Measurements from ENCODE around the gene AFF2.

AFF2 gene

GRCh38 chrX:148459343-148459742, 41.1 kb upstream of the AFF2 start:
- TF ChIP-seq ARNTL (CRISPR knock-in tag; IDR thresholded peaks at IDR 0.05; ENCODE audit: borderline replicate concordance, low read depth) (no peak), ISL1 (CRISPR knock-in tag; IDR thresholded peaks at IDR 0.05) (no peak), CSRNP3 (CRISPR knock-in tag; IDR thresholded peaks at IDR 0.05) (no peak), GLIS3 (CRISPR knock-in tag; IDR thresholded peaks at IDR 0.05) (no peak), ZNF565 (CRISPR knock-in tag; conservative IDR thresholded peaks at IDR 0.05; ENCODE audit: low read depth) (no peak), OSR1 (CRISPR knock-in tag; IDR thresholded peaks at IDR 0.05) (no peak)
- ATAC-seq: no peak

GRCh38 chrX:148466292-148466691, 34.1 kb upstream of the AFF2 start:
- TF ChIP-seq ISL1 (CRISPR knock-in tag; IDR thresholded peaks at IDR 0.05): no peak
- no peak for TF ChIP-seq ZFP3 (CRISPR knock-in tag; IDR thresholded peaks at IDR 0.05)
- no peak for TF ChIP-seq ZNF70 (CRISPR knock-in tag; IDR thresholded peaks at IDR 0.05)
- no peak for TF ChIP-seq ZNF8 (CRISPR knock-in tag; IDR thresholded peaks at IDR 0.05)
- no peak for TF ChIP-seq POU6F1 (CRISPR knock-in tag; IDR thresholded peaks at IDR 0.05; ENCODE audit: borderline replicate concordance, low read depth)
- no peak for TF ChIP-seq ARNTL (CRISPR knock-in tag; IDR thresholded peaks at IDR 0.05; ENCODE audit: borderline replicate concordance, low read depth)
- no peak for TF ChIP-seq TSHZ2 (CRISPR knock-in tag; IDR thresholded peaks at IDR 0.05)
- ATAC-seq: no peak

GRCh38 chrX:148470324-148470723, 30.1 kb upstream of the AFF2 start:
- no peak for ATAC-seq

GRCh38 chrX:148474030-148474429, 26.4 kb upstream of the AFF2 start:
- ATAC-seq: no peak
- TF ChIP-seq ZNF70 (CRISPR knock-in tag; IDR thresholded peaks at IDR 0.05) (no peak), ZNF565 (CRISPR knock-in tag; conservative IDR thresholded peaks at IDR 0.05; ENCODE audit: low read depth) (no peak), GLIS3 (CRISPR knock-in tag; IDR thresholded peaks at IDR 0.05) (no peak), ISL1 (CRISPR knock-in tag; IDR thresholded peaks at IDR 0.05) (no peak)

More at GRCh38 chrX:148470324-148470723, 30.1 kb upstream of the AFF2 start:
- TF ChIP-seq ISL1 (CRISPR knock-in tag; IDR thresholded peaks at IDR 0.05) (no peak), ZC3H10 (CRISPR knock-in tag; IDR thresholded peaks at IDR 0.05) (no peak), ESRRG (CRISPR knock-in tag; IDR thresholded peaks at IDR 0.05) (no peak), ARNTL (CRISPR knock-in tag; IDR thresholded peaks at IDR 0.05; ENCODE audit: borderline replicate concordance, low read depth) (no peak), ZFP3 (CRISPR knock-in tag; IDR thresholded peaks at IDR 0.05) (no peak), OSR1 (CRISPR knock-in tag; IDR thresholded peaks at IDR 0.05) (no peak), CSDC2 (CRISPR knock-in tag; IDR thresholded peaks at IDR 0.05) (no peak), RARB (CRISPR knock-in tag; IDR thresholded peaks at IDR 0.05) (no peak), TOX (CRISPR knock-in tag; IDR thresholded peaks at IDR 0.05; ENCODE audit: borderline replicate concordance) (no peak), ZNF565 (CRISPR knock-in tag; conservative IDR thresholded peaks at IDR 0.05; ENCODE audit: low read depth) (no peak), BACH2 (CRISPR knock-in tag; IDR thresholded peaks at IDR 0.05; ENCODE audit: borderline replicate concordance) (no peak), CREB5 (CRISPR knock-in tag; IDR thresholded peaks at IDR 0.05; ENCODE audit: low read depth) (no peak), GLIS3 (CRISPR knock-in tag; IDR thresholded peaks at IDR 0.05) (no peak), SNAI2 (CRISPR knock-in tag; IDR thresholded peaks at IDR 0.05) (no peak), ZNF8 (CRISPR knock-in tag; IDR thresholded peaks at IDR 0.05) (no peak)

GRCh38 chrX:148492057-148492456, 8.4 kb upstream of the AFF2 start:
- ATAC-seq: no peak
- TF ChIP-seq ISL1 (CRISPR knock-in tag; IDR thresholded peaks at IDR 0.05) (no peak), BACH2 (CRISPR knock-in tag; IDR thresholded peaks at IDR 0.05; ENCODE audit: borderline replicate concordance) (no peak), ZFP30 (CRISPR knock-in tag; IDR thresholded peaks at IDR 0.05) (no peak), ZNF8 (CRISPR knock-in tag; IDR thresholded peaks at IDR 0.05) (no peak), ZNF565 (CRISPR knock-in tag; conservative IDR thresholded peaks at IDR 0.05; ENCODE audit: low read depth) (no peak), ZNF70 (CRISPR knock-in tag; IDR thresholded peaks at IDR 0.05) (no peak), ARNTL (CRISPR knock-in tag; IDR thresholded peaks at IDR 0.05; ENCODE audit: borderline replicate concordance, low read depth) (no peak), GLIS3 (CRISPR knock-in tag; IDR thresholded peaks at IDR 0.05) (no peak), CREB5 (CRISPR knock-in tag; IDR thresholded peaks at IDR 0.05; ENCODE audit: low read depth) (no peak), OSR1 (CRISPR knock-in tag; IDR thresholded peaks at IDR 0.05) (no peak), ZFP3 (CRISPR knock-in tag; IDR thresholded peaks at IDR 0.05) (no peak), ZC3H10 (CRISPR knock-in tag; IDR thresholded peaks at IDR 0.05) (no peak), CSRNP3 (CRISPR knock-in tag; IDR thresholded peaks at IDR 0.05) (no peak), ESRRG (CRISPR knock-in tag; IDR thresholded peaks at IDR 0.05) (no peak), PPARA (CRISPR knock-in tag; IDR thresholded peaks at IDR 0.05; ENCODE audit: borderline replicate concordance) (no peak), SNAI2 (CRISPR knock-in tag; IDR thresholded peaks at IDR 0.05) (no peak)
